Osteocyte (in vitro differentiated cells): ENCODE results near the gene ZNF528. TPM values are rescaled to one million over a fixed set of nuclear protein-coding genes. Genes with fewer than 3 reads are reported as not detected.

Experiments used
- total RNA-seq: library from RNA; stranded (reverse); gene quantifications from 2 replicates; pipeline ENCODE4 v1.2.1, GENCODE V29; 2021

The ZNF528 gene
- total RNA-seq, 1 donor from 2014 or later = 1.8 TPM

Other genes starting within 250 kb of the ZNF528 start
- gene ZNF836, start 226.2 kb upstream of the ZNF528 start, total RNA-seq = 19.0 and 19.1 TPM in 2 replicates
- gene PPP2R1A, start 207.8 kb upstream of the ZNF528 start, total RNA-seq = 257 and 269 TPM in 2 replicates
- gene ZNF766, start 128.3 kb upstream of the ZNF528 start, total RNA-seq = 20.2 and 20.3 TPM in 2 replicates
- gene ZNF480, start 100.7 kb upstream of the ZNF528 start, total RNA-seq = 13.5 TPM in 2 replicates
- 3.8 and 6.6 TPM in 2 replicates for gene ZNF610, start 61.6 kb upstream of the ZNF528 start, total RNA-seq
- 3.0 and 4.6 TPM in 2 replicates for gene ZNF880, start 27.9 kb upstream of the ZNF528 start, total RNA-seq
- gene ZNF534, start 31.3 kb downstream of the ZNF528 start, total RNA-seq = not detected in 2 replicates
- not detected in 2 replicates for gene ZNF578, start 55.7 kb downstream of the ZNF528 start, total RNA-seq
- gene ZNF808, start 129.8 kb downstream of the ZNF528 start, total RNA-seq = 22.8 and 29.2 TPM in 2 replicates
- gene ZNF701, start 172.4 kb downstream of the ZNF528 start, total RNA-seq = 15.6 and 16.1 TPM in 2 replicates
- 55.6 and 58.1 TPM in 2 replicates for gene ZNF83, start 240.5 kb downstream of the ZNF528 start, total RNA-seq